H54 (cell line): ENCODE data around the gene THEM5.

Experiments
- DNase-seq: peaks from one replicate; pipeline ENCODE4 v3.0.0; 2011; ENCODE audit warnings: low spot score, mixed read lengths; ENCODE audit not compliant: insufficient read length
- FAIRE-seq: peaks from 3 replicates; lab custom pipeline; 2011; peaks lifted over from hg19 to GRCh38; lab: Jason Lieb, UNC
- POLR2A ChIP-seq: IDR thresholded peaks from 2 replicates; pipeline ENCODE4 v1.6.1; 2011; ENCODE audit warnings: low read depth, mild to moderate bottlenecking, low read length

THEM5 gene

DNA sequence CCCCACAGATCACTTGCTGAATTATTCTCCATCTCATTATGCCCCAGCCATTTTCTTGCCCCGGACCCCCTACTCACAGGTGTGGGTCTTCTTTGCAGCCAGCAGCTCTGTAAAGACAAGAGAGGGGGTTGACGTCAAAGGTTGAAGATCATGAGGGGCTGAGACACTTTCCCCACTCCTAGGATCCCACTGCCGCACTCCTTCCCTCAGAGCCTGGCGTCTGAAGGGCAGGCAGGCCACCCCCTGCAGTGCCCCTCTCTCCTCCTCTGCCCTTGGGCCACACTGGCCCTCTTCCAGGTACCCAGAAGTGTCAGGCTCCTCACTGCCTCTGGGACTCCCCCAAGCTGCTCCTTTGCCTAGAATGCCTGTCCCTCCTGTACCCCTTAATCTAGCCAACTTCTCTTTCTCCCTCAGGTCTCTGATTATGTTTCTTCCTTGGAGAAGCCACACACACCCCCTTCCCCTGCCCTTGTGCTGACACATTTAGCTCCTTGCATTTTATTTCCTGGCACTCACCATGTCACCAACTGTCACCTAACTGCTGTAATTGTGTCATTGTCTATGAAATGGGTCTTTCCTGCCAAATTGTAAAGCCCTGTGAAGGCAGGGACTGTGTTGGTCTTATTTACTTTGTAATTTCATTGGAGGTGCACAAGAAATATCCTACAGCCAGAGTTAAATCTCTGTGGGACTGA lies 24.0 kb downstream of the THEM5 start:
- TF ChIP-seq POLR2A, result no peak
- no peak for FAIRE-seq
- DNase-seq, result no peak

GRCh38 chr1:151828921-151829320 lies 24.6 kb downstream of the THEM5 start:
- no peak for TF ChIP-seq POLR2A
- FAIRE-seq (no peak), DNase-seq (no peak)

GRCh38 chr1:151827853-151828252 lies 25.7 kb downstream of the THEM5 start:
- no peak for FAIRE-seq
- DNase-seq, result no peak
- TF ChIP-seq POLR2A, result no peak

DNA sequence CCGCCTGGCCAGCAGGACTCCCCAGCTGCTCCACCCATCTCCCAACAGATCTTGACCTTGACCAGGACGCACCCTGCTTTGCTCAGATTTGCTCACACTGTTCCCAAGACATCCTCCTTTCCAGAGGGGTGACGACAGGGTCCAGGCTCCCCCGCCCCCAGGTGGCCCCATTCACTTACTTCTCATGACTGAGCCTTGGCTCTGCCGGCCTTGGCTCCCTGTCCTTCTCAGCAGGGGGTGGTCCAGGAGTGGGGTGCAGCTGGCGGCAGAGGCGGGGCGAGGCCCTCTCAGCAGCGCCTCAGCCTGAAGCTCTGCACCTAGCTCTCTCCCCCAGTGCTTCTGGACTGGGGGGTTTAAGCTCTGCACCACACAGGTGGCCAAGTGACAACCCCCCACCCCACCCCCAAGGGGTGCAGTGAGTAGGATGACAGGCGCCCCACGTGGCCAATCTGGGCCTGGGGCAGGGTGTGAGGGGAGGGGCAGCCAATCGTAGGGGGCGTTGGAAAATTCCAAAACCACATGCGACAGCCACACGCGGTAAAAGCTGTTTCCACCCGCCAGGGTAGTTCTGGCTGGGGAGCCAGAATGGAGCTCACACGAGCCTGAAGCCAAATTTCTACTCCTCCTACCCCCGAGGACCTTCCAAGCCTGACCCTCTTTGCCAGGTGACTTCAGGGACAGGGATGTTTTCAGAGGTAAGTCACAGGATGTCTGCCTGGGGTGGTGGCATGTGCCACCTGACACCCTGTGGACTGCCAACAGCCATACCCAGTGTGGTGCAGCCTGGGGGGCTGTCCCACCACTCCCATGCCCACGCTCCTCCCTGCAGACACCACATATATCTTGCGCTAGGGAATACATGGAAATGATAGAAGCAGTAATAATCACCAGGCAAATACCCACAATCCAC lies 27.5 kb downstream of the THEM5 start:
- no peak for TF ChIP-seq POLR2A
- FAIRE-seq (no peak), DNase-seq (no peak)

DNA sequence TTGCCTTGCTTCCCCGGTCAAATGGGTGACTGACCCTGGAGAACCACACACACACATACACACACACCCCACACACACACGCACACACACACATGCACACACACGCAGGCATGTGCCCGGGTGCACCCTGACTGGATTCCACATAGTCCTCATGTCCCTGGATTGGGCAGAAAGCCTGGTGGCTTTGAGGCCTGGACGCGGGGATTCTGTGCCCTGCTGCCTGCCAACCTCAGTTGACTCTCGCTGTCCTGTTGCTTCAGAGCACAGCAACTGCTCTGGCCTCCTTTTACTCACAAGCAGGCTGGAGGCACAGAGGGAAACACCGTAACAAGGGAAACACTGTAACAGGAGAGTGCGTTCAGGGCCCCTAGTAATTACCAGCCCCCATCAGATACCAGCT lies 28.3 kb downstream of the THEM5 start:
- TF ChIP-seq POLR2A, result no peak
- FAIRE-seq (no peak), DNase-seq (no peak)

DNA sequence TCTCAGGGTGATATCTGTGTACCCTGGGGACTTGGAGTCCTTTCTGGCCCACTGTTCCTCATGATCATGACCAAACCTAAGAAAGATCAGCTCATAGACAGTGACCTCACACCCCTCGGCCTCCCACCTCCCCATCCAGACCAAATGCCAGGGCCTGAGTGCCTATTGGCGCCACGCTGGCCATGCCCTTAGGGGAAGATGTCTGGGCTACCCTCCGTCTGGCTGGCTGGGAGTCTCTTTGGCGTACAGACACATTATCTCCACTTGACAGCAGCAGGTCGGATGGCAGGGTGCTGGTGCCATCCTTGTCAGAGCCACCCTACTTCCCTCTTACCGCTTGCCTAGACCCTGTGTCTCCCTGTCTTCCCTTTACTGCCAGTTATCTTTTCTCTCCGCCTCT lies 30.3 kb downstream of the THEM5 start:
- no peak for TF ChIP-seq POLR2A
- FAIRE-seq, result no peak
- no peak for DNase-seq

GRCh38 chr1:151822404-151822803 lies 31.1 kb downstream of the THEM5 start:
- no peak for FAIRE-seq
- TF ChIP-seq POLR2A, result no peak
- no peak for DNase-seq

DNA sequence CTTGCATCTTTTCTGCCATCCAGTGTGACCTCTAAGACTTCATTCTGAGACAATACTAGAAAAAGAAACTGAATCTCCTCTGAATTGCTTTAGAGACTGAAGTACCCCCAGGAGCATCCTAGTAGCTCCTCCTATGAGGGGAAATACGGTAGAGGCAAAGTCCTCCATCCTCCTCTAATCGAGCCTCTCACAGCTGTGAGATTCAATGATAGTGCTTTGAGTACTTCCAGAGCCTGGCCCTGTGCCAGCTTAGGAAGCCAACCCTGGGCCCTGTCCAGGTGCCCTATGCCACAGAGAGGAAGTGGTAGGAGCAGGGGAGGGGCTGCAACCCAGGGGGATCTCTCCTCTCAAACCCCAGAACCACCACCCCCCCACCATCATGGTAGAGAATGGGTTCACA lies 32.6 kb downstream of the THEM5 start:
- DNase-seq (no peak), FAIRE-seq (no peak)
- TF ChIP-seq POLR2A, result no peak

DNA sequence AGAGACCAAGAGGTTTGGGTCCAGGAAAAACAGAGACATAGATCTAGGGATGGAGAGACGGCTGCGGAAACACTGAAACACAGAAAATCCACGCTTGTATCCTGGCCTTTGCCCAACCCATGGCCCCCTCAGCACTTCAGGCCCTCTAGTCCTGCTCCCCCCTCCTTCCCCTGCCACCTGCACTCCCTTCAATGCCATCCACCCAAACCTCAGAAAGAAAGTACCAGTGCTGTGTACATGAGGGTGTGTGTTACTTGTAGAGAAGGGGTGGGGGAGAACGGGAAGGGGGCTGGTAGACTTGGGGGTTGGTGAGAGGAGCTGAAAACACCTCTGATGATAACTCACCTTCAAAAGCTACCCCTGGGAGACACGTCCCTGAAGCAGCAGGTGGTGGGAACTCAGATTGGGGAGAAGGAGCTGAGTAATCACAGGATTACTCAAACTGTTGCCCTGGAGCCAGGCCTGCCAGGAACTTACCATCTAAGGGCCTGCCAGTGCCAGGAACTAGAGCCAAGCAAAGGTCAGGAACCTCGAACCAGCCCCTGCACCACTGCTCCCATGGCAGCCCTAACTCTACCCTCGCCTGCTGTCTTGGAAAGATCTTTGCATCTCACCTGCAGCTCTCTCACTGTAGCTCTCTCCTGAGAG lies 33.4 kb downstream of the THEM5 start:
- TF ChIP-seq POLR2A, result no peak
- DNase-seq, result peak; percentile 85
- no peak for FAIRE-seq

DNA sequence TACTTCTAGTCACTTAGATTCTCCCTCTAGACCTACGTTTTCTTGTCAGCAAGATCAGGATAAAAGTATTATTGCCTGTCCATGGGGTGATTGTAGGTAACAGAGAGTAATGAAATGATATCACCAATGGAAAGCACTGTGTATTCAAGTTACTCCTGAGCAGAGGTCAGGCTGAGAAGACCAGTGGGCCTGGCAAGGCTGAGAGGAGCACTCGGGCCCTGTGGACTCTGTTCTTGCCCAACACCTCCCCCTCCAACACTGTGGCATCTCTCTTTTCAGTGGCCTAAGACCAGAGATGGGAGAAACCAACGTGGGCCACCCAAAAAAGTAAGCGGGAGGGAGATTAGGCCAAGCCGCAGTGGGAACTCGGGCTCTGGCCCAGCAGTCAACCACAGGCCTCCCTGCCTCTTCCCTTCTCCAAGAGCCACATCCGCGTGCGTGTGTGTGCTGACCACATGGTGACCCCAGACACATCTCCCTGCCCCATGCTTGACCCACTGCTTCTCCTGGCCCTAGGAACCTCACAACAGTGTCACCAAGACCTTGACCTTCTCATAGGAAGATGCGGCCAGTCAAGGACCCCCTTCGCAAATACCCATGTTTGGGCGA lies 34.2 kb downstream of the THEM5 start:
- TF ChIP-seq POLR2A, result no peak
- DNase-seq, result no peak
- FAIRE-seq, result no peak

DNA sequence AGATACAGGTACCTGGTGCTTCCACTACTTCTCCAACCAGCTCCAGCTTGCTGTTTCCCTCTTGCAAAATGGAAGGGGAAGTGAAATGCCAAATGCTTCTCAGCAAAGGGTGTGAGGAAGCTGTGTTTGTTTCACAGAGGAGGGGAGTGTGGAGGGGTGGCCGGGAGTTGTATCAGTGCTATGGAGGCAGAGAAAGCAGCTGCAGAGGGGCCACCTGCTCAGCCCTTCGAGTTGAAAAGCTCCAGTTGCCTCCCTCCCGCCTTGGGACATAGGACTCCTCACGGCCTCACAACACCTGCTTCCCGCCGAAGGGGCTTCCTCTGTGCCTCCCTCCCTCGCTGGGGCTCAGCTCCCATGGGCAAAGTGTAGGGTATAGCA lies 36.2 kb downstream of the THEM5 start:
- FAIRE-seq, result no peak
- TF ChIP-seq POLR2A, result 0 out of 2 replicates have a peak, but pooled peaks have one; percentile 17
- DNase-seq, result no peak

DNA sequence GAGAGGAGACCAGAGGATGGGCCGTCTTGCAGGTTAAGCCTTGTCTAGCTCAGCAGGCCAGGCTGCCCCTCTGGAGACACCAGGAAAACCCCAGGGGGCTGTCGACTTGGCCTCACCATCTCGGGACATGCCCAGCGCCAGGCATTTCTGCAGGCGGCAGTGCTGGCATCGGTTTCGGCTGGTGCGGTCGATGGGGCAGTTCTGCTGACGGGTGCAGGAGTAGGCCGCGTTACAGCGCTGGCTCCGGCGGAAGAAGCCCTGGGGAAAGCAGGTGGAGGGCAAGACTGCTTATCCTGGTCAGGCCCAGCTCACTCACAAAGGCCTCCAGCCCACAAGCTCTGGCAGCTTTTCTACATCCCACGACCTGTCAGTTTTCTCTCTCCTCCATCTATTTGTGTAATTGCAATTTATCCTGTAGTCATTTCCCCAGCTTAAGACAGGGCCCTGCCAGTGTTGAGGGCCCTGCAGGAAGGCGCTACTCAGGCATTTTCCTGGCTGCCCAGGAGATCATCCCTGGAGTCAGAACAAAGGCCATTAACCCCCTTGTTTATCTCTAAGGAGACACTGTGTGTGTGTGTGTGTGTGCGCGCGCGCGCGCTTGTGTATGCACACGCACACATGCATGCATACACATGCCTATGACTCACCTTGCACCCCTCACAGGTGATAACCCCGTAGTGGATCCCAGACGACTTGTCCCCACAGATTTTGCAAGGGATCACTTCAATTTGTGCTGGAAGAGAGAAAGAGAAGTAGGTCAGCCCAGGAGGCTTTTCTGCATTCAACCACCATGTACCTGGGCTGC lies 36.8 kb downstream of the THEM5 start:
- DNase-seq (no peak), FAIRE-seq (no peak)
- no peak for TF ChIP-seq POLR2A

GRCh38 chr1:151815716-151816327 lies 37.7 kb downstream of the THEM5 start:
- DNase-seq (no peak), FAIRE-seq (no peak)
- no peak for TF ChIP-seq POLR2A
